HG03521 (cell line): ENCODE data around the gene IL4R.

Experiments used
- ATAC-seq: cut with Tn5 transposase; IDR thresholded peaks from one replicate; pipeline ENCODE4 v1.9.1; 2021; ENCODE audit warnings: mild to moderate bottlenecking, moderate library complexity; ENCODE audit not compliant: unreplicated experiment

IL4R gene

GRCh38 chr16:27353853-27354252, 40.1 kb downstream of the IL4R start:
- ATAC-seq: no peak

GRCh38 chr16:27355610-27356009, 41.8 kb downstream of the IL4R start:
- ATAC-seq: no peak

GRCh38 chr16:27356794-27357193, 43.0 kb downstream of the IL4R start:
- no peak for ATAC-seq

GRCh38 chr16:27359051-27359450, 45.3 kb downstream of the IL4R start:
- ATAC-seq: no peak

GRCh38 chr16:27359615-27360014, 45.8 kb downstream of the IL4R start:
- ATAC-seq: no peak

- ATAC-seq: no peak
Observed at GRCh38 chr16:27361987-27362386, 48.2 kb downstream of the IL4R start.

GRCh38 chr16:27362570-27363245, 48.9 kb downstream of the IL4R start:
- ATAC-seq: no peak

GRCh38 chr16:27363246-27363632, 49.5 kb downstream of the IL4R start:
- ATAC-seq: no peak

- ATAC-seq: no peak
Observed at GRCh38 chr16:27363797-27364196, 50.0 kb downstream of the IL4R start.

- ATAC-seq: no peak
Observed at GRCh38 chr16:27364493-27365141, 50.8 kb downstream of the IL4R start.

- no peak for ATAC-seq
Observed at GRCh38 chr16:27365142-27366089, 51.6 kb downstream of the IL4R start.

GRCh38 chr16:27366687-27367460, 53.1 kb downstream of the IL4R start:
- no peak for ATAC-seq

- ATAC-seq: peak; percentile 61
Observed at GRCh38 chr16:27367461-27368357, 53.9 kb downstream of the IL4R start.

- ATAC-seq: no peak
Observed at GRCh38 chr16:27368358-27368722, 54.6 kb downstream of the IL4R start.

GRCh38 chr16:27369806-27370205, 56.0 kb downstream of the IL4R start:
- ATAC-seq: no peak

GRCh38 chr16:27370318-27370717, 56.5 kb downstream of the IL4R start:
- ATAC-seq: no peak

- ATAC-seq: no peak
Observed at GRCh38 chr16:27373312-27373711, 59.5 kb downstream of the IL4R start.

- ATAC-seq: no peak
Observed at GRCh38 chr16:27374221-27374803, 60.5 kb downstream of the IL4R start.

- ATAC-seq: peak; percentile 48
Observed at GRCh38 chr16:27374804-27375425, 61.1 kb downstream of the IL4R start.
